Measurements from ENCODE around the gene PREX1.

PREX1 gene

GRCh38 chr20:48730977-48731376 lies 96.8 kb downstream of the PREX1 start:
- no peak for TF ChIP-seq JUND (IDR thresholded peaks at IDR 0.05; ENCODE audit: low read depth)
- no peak for DNase-seq (ENCODE audit: low read depth in 1 of 2, low spot score in 1 of 2)
- in situ Hi-C loops (cut with HindIII; ENCODE audit: low pct_unique_long_range_greater_than_20kb, low sequenced_read_pairs): no loop called here

- DNase-seq (ENCODE audit: low read depth in 1 of 2, low spot score in 1 of 2): no peak
- in situ Hi-C loops (cut with HindIII; ENCODE audit: low pct_unique_long_range_greater_than_20kb, low sequenced_read_pairs): no loop called here
- TF ChIP-seq JUND (IDR thresholded peaks at IDR 0.05; ENCODE audit: low read depth): no peak
Measured at GRCh38 chr20:48729538-48729937, 98.3 kb downstream of the PREX1 start.

GRCh38 chr20:48728042-48728825 lies 99.6 kb downstream of the PREX1 start:
- no peak for TF ChIP-seq JUND (IDR thresholded peaks at IDR 0.05; ENCODE audit: low read depth)
- in situ Hi-C loops (cut with HindIII; ENCODE audit: low pct_unique_long_range_greater_than_20kb, low sequenced_read_pairs): no loop called here
- DNase-seq (ENCODE audit: low read depth in 1 of 2, low spot score in 1 of 2): no peak

- DNase-seq (ENCODE audit: low read depth in 1 of 2, low spot score in 1 of 2): no peak
- in situ Hi-C loops (cut with HindIII; ENCODE audit: low pct_unique_long_range_greater_than_20kb, low sequenced_read_pairs): no loop called here
- no peak for TF ChIP-seq JUND (IDR thresholded peaks at IDR 0.05; ENCODE audit: low read depth)
Measured at GRCh38 chr20:48727226-48727625, 100.6 kb downstream of the PREX1 start.

- TF ChIP-seq JUND (IDR thresholded peaks at IDR 0.05; ENCODE audit: low read depth): no peak
- peak; percentile 42 to 77 for DNase-seq (ENCODE audit: low read depth in 1 of 2, low spot score in 1 of 2)
- in situ Hi-C loops (cut with HindIII; ENCODE audit: low pct_unique_long_range_greater_than_20kb, low sequenced_read_pairs): no loop called here
Measured at GRCh38 chr20:48725555-48725991, 102.2 kb downstream of the PREX1 start.

GRCh38 chr20:48724891-48725554 lies 102.8 kb downstream of the PREX1 start:
- in situ Hi-C loops (cut with HindIII; ENCODE audit: low pct_unique_long_range_greater_than_20kb, low sequenced_read_pairs): no loop called here
- DNase-seq (ENCODE audit: low read depth in 1 of 2, low spot score in 1 of 2): no peak

GRCh38 chr20:48724382-48724781 lies 103.4 kb downstream of the PREX1 start:
- no peak for DNase-seq (ENCODE audit: low read depth in 1 of 2, low spot score in 1 of 2)
- TF ChIP-seq JUND (IDR thresholded peaks at IDR 0.05; ENCODE audit: low read depth): no peak
- in situ Hi-C loops (cut with HindIII; ENCODE audit: low pct_unique_long_range_greater_than_20kb, low sequenced_read_pairs): no loop called here

More at GRCh38 chr20:48724891-48725554, 102.8 kb downstream of the PREX1 start:
- TF ChIP-seq JUND (IDR thresholded peaks at IDR 0.05; ENCODE audit: low read depth): no peak

- no peak for TF ChIP-seq JUND (IDR thresholded peaks at IDR 0.05; ENCODE audit: low read depth)
- in situ Hi-C loops (cut with HindIII; ENCODE audit: low pct_unique_long_range_greater_than_20kb, low sequenced_read_pairs): no loop called here
- no peak for DNase-seq (ENCODE audit: low read depth in 1 of 2, low spot score in 1 of 2)
Measured at GRCh38 chr20:48723308-48724264, 104.2 kb downstream of the PREX1 start.

- in situ Hi-C loops (cut with HindIII; ENCODE audit: low pct_unique_long_range_greater_than_20kb, low sequenced_read_pairs): no loop called here
- no peak for TF ChIP-seq JUND (IDR thresholded peaks at IDR 0.05; ENCODE audit: low read depth)
- no peak for DNase-seq (ENCODE audit: low read depth in 1 of 2, low spot score in 1 of 2)
Measured at GRCh38 chr20:48722737-48723191, 105.0 kb downstream of the PREX1 start.

GRCh38 chr20:48722002-48722731 lies 105.6 kb downstream of the PREX1 start:
- TF ChIP-seq JUND (IDR thresholded peaks at IDR 0.05; ENCODE audit: low read depth): no peak
- DNase-seq (ENCODE audit: low read depth in 1 of 2, low spot score in 1 of 2): no peak
- in situ Hi-C loops (cut with HindIII; ENCODE audit: low pct_unique_long_range_greater_than_20kb, low sequenced_read_pairs): no loop called here

GRCh38 chr20:48721324-48722001 lies 106.3 kb downstream of the PREX1 start:
- DNase-seq (ENCODE audit: low read depth in 1 of 2, low spot score in 1 of 2): no peak
- no peak for TF ChIP-seq JUND (IDR thresholded peaks at IDR 0.05; ENCODE audit: low read depth)
- in situ Hi-C loops (cut with HindIII; ENCODE audit: low pct_unique_long_range_greater_than_20kb, low sequenced_read_pairs): no loop called here

All from T47D (cell line).